Endothelial cell of umbilical vein (primary cell): ENCODE results near the gene RP9.

Experiments
- EZH2 ChIP-seq: IDR thresholded peaks from 2 replicates; pipeline ENCODE4 v1.6.1; 2012; ENCODE audit warnings: borderline replicate concordance, low read depth, mild to moderate bottlenecking, moderate library complexity, low read length, inconsistent platforms; ENCODE audit not compliant: severe bottlenecking
- GATA2 ChIP-seq: IDR thresholded peaks from 2 replicates; pipeline ENCODE4 v1.7.0; 2011; ENCODE audit warnings: low read depth, mild to moderate bottlenecking, moderate library complexity, mixed read lengths, low read length; ENCODE audit not compliant: insufficient read length, insufficient read depth
- JUN ChIP-seq: IDR thresholded peaks from 2 replicates; pipeline ENCODE4 v1.6.1; 2011; ENCODE audit warnings: borderline replicate concordance, low read depth; ENCODE audit not compliant: insufficient read length, insufficient read depth
- MYC ChIP-seq: IDR thresholded peaks from one replicate; pipeline ENCODE4 v1.6.1; 2011; ENCODE audit warnings: mild to moderate bottlenecking, low read depth, low read length
- POLR2A ChIP-seq: IDR thresholded peaks from 2 replicates; pipeline ENCODE4 v1.6.1; 2012; ENCODE audit warnings: low read depth, mild to moderate bottlenecking, control low read depth, low read length
- POLR2AphosphoS5 ChIP-seq: IDR thresholded peaks from 2 replicates; pipeline ENCODE4 v1.6.1; 2012; ENCODE audit warnings: low read depth, mild to moderate bottlenecking, control low read depth, low read length, moderate library complexity; ENCODE audit not compliant: insufficient read depth
- TF ChIP-seq, protein P1 (sequence below), 2 donors: IDR thresholded peaks; 1 replicate in 1 of 2; 2 replicates in 1 of 2; pipeline ENCODE4 v1.5.1; 2011; ENCODE audit warnings: low read length in 2 of 2, mild to moderate bottlenecking in 2 of 2, moderate library complexity in 2 of 2, control low read depth in 1 of 2, inconsistent platforms in 1 of 2, low read depth in 1 of 2; ENCODE audit not compliant: insufficient read depth in 1 of 2; ENCODE audit errors: extremely low read depth in 1 of 2
- TF ChIP-seq, protein P2 (sequence below): IDR thresholded peaks from 2 replicates; pipeline ENCODE4 v1.6.1; 2011; ENCODE audit not compliant: insufficient read depth, insufficient read length

DNA sequence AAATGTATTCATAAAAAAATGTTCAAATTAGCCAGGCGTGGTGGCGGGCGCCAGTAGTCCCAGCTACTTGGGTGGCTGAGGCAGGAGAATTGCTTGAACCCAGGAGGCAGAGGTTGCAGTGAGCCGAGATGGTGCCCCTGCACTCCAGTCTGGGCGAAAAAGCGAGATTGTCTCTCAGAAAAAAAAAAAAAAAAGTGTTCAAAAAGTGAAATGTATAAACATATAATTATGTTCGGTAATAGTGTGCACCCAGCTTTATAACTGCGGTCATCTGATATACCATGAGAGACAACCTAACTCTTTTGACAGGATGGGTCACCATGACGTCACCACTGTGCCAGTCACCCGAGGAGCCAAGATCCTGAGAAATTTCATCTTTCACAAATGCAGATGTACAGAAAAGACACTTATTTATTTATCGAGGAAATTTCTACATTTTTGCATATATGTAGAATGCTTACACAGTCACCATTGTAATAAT is 594 bp upstream of the RP9 start:
- TF ChIP-seq POLR2AphosphoS5, result no peak
- no peak for TF ChIP-seq EZH2
- TF ChIP-seq, protein P1, sequence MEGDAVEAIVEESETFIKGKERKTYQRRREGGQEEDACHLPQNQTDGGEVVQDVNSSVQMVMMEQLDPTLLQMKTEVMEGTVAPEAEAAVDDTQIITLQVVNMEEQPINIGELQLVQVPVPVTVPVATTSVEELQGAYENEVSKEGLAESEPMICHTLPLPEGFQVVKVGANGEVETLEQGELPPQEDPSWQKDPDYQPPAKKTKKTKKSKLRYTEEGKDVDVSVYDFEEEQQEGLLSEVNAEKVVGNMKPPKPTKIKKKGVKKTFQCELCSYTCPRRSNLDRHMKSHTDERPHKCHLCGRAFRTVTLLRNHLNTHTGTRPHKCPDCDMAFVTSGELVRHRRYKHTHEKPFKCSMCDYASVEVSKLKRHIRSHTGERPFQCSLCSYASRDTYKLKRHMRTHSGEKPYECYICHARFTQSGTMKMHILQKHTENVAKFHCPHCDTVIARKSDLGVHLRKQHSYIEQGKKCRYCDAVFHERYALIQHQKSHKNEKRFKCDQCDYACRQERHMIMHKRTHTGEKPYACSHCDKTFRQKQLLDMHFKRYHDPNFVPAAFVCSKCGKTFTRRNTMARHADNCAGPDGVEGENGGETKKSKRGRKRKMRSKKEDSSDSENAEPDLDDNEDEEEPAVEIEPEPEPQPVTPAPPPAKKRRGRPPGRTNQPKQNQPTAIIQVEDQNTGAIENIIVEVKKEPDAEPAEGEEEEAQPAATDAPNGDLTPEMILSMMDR (IDR thresholded peaks at IDR 0.05; ENCODE audit: extremely low read depth in 1 of 2, insufficient read depth in 1 of 2, low read depth in 1 of 2, low read length in 2 of 2), result no peak
- TF ChIP-seq POLR2A, result no peak
- TF ChIP-seq, protein P2, sequence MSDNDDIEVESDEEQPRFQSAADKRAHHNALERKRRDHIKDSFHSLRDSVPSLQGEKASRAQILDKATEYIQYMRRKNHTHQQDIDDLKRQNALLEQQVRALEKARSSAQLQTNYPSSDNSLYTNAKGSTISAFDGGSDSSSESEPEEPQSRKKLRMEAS, result no peak
- no peak for TF ChIP-seq GATA2
- TF ChIP-seq JUN, result no peak
- no peak for TF ChIP-seq MYC
